22Rv1 (cell line): Measurements from ENCODE around the gene TOR4A.

Source experiments
- ZFX ChIP-seq: fragments of 450-650 bp; IDR thresholded peaks from 2 replicates; pipeline ENCODE4 v1.6.1; 2017; ENCODE audit warnings: antibody characterized with exemption, borderline replicate concordance
- TF ChIP-seq, protein P1 (sequence below): fragments of 450-650 bp; IDR thresholded peaks from 2 replicates; pipeline ENCODE4 v1.5.1; 2017; ENCODE audit warnings: mild to moderate bottlenecking

GRCh38 chr9:137271696-137272076 lies 5.8 kb upstream of the TOR4A start:
- TF ChIP-seq, protein P1, sequence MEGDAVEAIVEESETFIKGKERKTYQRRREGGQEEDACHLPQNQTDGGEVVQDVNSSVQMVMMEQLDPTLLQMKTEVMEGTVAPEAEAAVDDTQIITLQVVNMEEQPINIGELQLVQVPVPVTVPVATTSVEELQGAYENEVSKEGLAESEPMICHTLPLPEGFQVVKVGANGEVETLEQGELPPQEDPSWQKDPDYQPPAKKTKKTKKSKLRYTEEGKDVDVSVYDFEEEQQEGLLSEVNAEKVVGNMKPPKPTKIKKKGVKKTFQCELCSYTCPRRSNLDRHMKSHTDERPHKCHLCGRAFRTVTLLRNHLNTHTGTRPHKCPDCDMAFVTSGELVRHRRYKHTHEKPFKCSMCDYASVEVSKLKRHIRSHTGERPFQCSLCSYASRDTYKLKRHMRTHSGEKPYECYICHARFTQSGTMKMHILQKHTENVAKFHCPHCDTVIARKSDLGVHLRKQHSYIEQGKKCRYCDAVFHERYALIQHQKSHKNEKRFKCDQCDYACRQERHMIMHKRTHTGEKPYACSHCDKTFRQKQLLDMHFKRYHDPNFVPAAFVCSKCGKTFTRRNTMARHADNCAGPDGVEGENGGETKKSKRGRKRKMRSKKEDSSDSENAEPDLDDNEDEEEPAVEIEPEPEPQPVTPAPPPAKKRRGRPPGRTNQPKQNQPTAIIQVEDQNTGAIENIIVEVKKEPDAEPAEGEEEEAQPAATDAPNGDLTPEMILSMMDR: no peak
- TF ChIP-seq ZFX: no peak
